ENCODE measurements around the gene TRIM54. TPM values are rescaled to one million over a fixed set of nuclear protein-coding genes. Genes with fewer than 3 reads are reported as not detected.
A peak's percentile ranks its signal among the peaks of the same experiment; 100 is the strongest.
"Not testable (repeated sequence)": the region's sequence is repeated elsewhere in the genome, so short reads cannot be mapped to it uniquely, and the experiment has no call there.

TRIM54 gene
- total RNA-seq, 1 experiment from 2014 or later, result 0.51 TPM

- Histone ChIP-seq H3K4me3 (ENCODE audit: low read length) (no peak overlapping the region), H3K9ac (ENCODE audit: low read length) (no peak overlapping the region), H2AFZ (ENCODE audit: low read length) (no peak overlapping the region), H3K27me3 (ENCODE audit: low read length) (no peaks in the 10 kb centered on the region), H3K9me2 (replicated peaks; ENCODE audit: low read length) (no peaks in the 10 kb centered on the region), H4K20me1 (ENCODE audit: low read length) (no peaks in the 10 kb centered on the region), H3K27ac (ENCODE audit: low read length) (no peak overlapping the region), H3K9me3 (ENCODE audit: low read length) (no peaks in the 10 kb centered on the region), H3K4me1 (ENCODE audit: insufficient read depth, low read length) (peaks cover 33% of the 10 kb centered on the region), H3F3A (ENCODE audit: low read length, unreplicated experiment) (peaks cover 10% of the 10 kb centered on the region), H3K4me2 (ENCODE audit: low read length) (no peak overlapping the region), H3K36me3 (ENCODE audit: low read depth, low read length) (no peaks in the 10 kb centered on the region), H3K79me2 (ENCODE audit: low read length) (no peaks in the 10 kb centered on the region)
- POLR2A ChIA-PET (ENCODE audit: unreplicated experiment), result interaction anchor here (0.7 kb wide), 1 partner anchor 198 kb away, joined by 6 read pairs; no protein-coding TSS in a partner anchor
- CTCF ChIA-PET, result no interaction called here
- DNase-seq, result no peak
- ATAC-seq, result no peak
- TF ChIP-seq EZH2 (IDR thresholded peaks at IDR 0.05; ENCODE audit: low read length, unreplicated experiment) (no peak), EZH2phosphoT487 (IDR thresholded peaks at IDR 0.05; ENCODE audit: borderline replicate concordance, low read length) (no peak)
- TF ChIP-seq, protein P1, sequence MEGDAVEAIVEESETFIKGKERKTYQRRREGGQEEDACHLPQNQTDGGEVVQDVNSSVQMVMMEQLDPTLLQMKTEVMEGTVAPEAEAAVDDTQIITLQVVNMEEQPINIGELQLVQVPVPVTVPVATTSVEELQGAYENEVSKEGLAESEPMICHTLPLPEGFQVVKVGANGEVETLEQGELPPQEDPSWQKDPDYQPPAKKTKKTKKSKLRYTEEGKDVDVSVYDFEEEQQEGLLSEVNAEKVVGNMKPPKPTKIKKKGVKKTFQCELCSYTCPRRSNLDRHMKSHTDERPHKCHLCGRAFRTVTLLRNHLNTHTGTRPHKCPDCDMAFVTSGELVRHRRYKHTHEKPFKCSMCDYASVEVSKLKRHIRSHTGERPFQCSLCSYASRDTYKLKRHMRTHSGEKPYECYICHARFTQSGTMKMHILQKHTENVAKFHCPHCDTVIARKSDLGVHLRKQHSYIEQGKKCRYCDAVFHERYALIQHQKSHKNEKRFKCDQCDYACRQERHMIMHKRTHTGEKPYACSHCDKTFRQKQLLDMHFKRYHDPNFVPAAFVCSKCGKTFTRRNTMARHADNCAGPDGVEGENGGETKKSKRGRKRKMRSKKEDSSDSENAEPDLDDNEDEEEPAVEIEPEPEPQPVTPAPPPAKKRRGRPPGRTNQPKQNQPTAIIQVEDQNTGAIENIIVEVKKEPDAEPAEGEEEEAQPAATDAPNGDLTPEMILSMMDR (conservative IDR thresholded peaks at IDR 0.05; ENCODE audit: low read depth, low read length), result no peak
- intact Hi-C loops (cut with micrococcal nuclease), result no loop called here
- BruUV-seq (replicated peaks), result no TSS peak
Measured at GRCh38 chr2:27297195-27297594, 15.0 kb downstream of the TRIM54 start.

DNA sequence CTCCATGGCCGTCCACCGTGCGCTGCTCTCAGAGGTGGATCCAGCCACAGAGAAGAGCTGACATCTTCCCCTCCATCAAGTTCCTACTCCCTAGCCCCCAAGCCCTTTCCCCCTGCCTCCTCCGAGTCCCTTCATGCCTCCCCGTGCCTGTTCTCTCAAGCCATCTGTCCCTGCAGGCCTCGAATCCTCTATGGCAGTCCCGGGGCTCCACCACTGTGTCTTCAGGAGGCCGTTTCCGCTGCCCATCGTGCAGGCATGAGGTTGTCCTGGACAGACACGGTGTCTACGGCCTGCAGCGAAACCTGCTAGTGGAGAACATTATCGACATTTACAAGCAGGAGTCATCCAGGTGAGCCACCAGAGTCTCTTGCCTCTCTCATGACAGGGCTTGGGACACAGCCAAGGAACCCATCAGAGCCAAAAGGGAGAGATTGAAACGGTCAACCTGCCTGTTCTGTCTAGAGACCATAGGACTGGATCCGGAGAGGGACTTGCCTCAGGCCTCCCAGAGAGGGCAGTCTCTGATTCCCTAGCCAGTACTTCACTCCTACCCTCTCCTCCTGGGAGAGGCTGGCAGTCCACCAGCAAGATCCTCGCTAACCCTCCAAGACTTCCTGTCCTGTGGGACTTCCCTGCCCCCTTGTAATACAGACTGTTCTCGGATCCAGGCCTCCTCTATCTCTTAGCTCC is 16.3 kb downstream of the TRIM54 start:
- Histone ChIP-seq H3K79me2 (ENCODE audit: low read length) (no peaks in the 10 kb centered on the region), H4K20me1 (ENCODE audit: low read length) (no peaks in the 10 kb centered on the region), H2AFZ (ENCODE audit: low read length) (peak overlapping the region; percentile 5; the same call in 1 of the 2 replicates), H3K36me3 (ENCODE audit: low read depth, low read length) (no peaks in the 10 kb centered on the region), H3K27me3 (ENCODE audit: low read length) (no peaks in the 10 kb centered on the region), H3K27ac (ENCODE audit: low read length) (peak overlapping the region; percentile 28; the same call in 1 of the 2 replicates), H3K9me2 (replicated peaks; ENCODE audit: low read length) (no peaks in the 10 kb centered on the region), H3K9me3 (ENCODE audit: low read length) (no peaks in the 10 kb centered on the region), H3K9ac (ENCODE audit: low read length) (no peak overlapping the region), H3K4me1 (ENCODE audit: insufficient read depth, low read length) (peaks cover 24% of the 10 kb centered on the region), H3F3A (ENCODE audit: low read length, unreplicated experiment) (no peaks in the 10 kb centered on the region), H3K4me2 (ENCODE audit: low read length) (peak overlapping the region; percentile 24; the same call in 1 of the 2 replicates), H3K4me3 (ENCODE audit: low read length) (no peak overlapping the region)
- peak; percentile 50 for ATAC-seq
- intact Hi-C loops (cut with micrococcal nuclease), result no loop called here
- peak; percentile 83 for DNase-seq
- ChIA-PET CTCF (no interaction called here), POLR2A (ENCODE audit: unreplicated experiment) (no interaction called here)
- no TSS peak for BruUV-seq (replicated peaks)
- TF ChIP-seq EZH2 (IDR thresholded peaks at IDR 0.05; ENCODE audit: low read length, unreplicated experiment) (no peak), EZH2phosphoT487 (IDR thresholded peaks at IDR 0.05; ENCODE audit: borderline replicate concordance, low read length) (no peak)
- TF ChIP-seq, protein P1 (conservative IDR thresholded peaks at IDR 0.05; ENCODE audit: low read depth, low read length), result no peak

GRCh38 chr2:27300606-27301005 is 18.4 kb downstream of the TRIM54 start:
- H3K4me2 ChIP-seq (ENCODE audit: low read length); DNase-seq; H4K20me1 ChIP-seq (ENCODE audit: low read length); POLR2A ChIA-PET (ENCODE audit: unreplicated experiment); H3K9ac ChIP-seq (ENCODE audit: low read length); ATAC-seq; BruUV-seq (replicated peaks); H3K9me2 ChIP-seq (replicated peaks; ENCODE audit: low read length); CTCF ChIA-PET; H3K79me2 ChIP-seq (ENCODE audit: low read length); H3K27me3 ChIP-seq (ENCODE audit: low read length); H3K27ac ChIP-seq (ENCODE audit: low read length); H3K4me3 ChIP-seq (ENCODE audit: low read length); intact Hi-C loops (cut with micrococcal nuclease); H3K9me3 ChIP-seq (ENCODE audit: low read length); H3F3A ChIP-seq (ENCODE audit: low read length, unreplicated experiment); H3K36me3 ChIP-seq (ENCODE audit: low read depth, low read length); H2AFZ ChIP-seq (ENCODE audit: low read length): not testable (repeated sequence)
- peaks cover 16% of the 10 kb centered on the region for H3K4me1 ChIP-seq (ENCODE audit: insufficient read depth, low read length)

All from PC-3 (cell line).